Ovary (tissue), 9 donors: ENCODE data around the gene PLS1. TPM values are rescaled to one million over a fixed set of nuclear protein-coding genes. Genes with fewer than 3 reads are reported as not detected.

Experiments used
- DNase-seq, 5 donors: peaks; one replicate each; pipeline ENCODE4 v3.0.0-alpha.2; 2019 to 2020
- H3K27ac ChIP-seq, 2 donors: fragments of 200-600 bp; one replicate each; pipeline versions ENCODE4 v1.5.1 to v1.8.0; 2019 to 2022
- H3K27me3 ChIP-seq: fragments of 200-600 bp; one replicate; pipeline ENCODE4 v1.8.0; 2022
- H3K36me3 ChIP-seq: fragments of 200-600 bp; sonication (generic); one replicate; pipeline ENCODE4 v1.5.1; 2019
- H3K4me1 ChIP-seq: one replicate; pipeline ENCODE4 v1.8.1; 2013; ENCODE audit warnings: mild to moderate bottlenecking, moderate library complexity; ENCODE audit not compliant: insufficient read depth
- H3K4me3 ChIP-seq: fragments of 200-600 bp; sonication (generic); one replicate; pipeline ENCODE4 v1.5.1; 2017
- H3K9me3 ChIP-seq, 2 donors: fragments of 200-600 bp in 1 of 2; sonication (generic) in 1 of 2; one replicate each; pipeline versions ENCODE4 v1.5.1 to v1.8.1; 2013 to 2019; ENCODE audit warnings: mild to moderate bottlenecking in 1 of 2, moderate library complexity in 1 of 2
- CTCF ChIP-seq, 3 donors: fragments of 450-650 bp in 2 of 3; fragments of 200-600 bp in 1 of 3; IDR thresholded peaks; one replicate each; pipeline versions ENCODE4 v1.5.1 to v1.8.0; 2016 to 2022; ENCODE audit warnings: antibody characterized with exemption in 3 of 3, mild to moderate bottlenecking in 1 of 3
- EP300 ChIP-seq: sonication (generic); formaldehyde crosslinking; IDR thresholded peaks from one replicate; pipeline ENCODE4 v1.6.1; 2017; ENCODE audit warnings: antibody characterized with exemption
- POLR2A ChIP-seq: fragments of 450-650 bp; IDR thresholded peaks from one replicate; pipeline ENCODE4 v1.6.1; 2017; ENCODE audit warnings: antibody characterized with exemption, mild to moderate bottlenecking, moderate library complexity
- WGBS, 3 donors: extraction: QIAGEN DNeasy Blood & Tissue Kit in 1 of 3; methylation state at CpG; one replicate each; pipeline versions ENCODE4 v1.1.5 to v1.1.7; 2013 to 2017; 5-methylcytosine and 5-hydroxymethylcytosine counted together
- intact Hi-C, 4 donors: fragments of 100-400 bp; cut with DNase I; formaldehyde crosslinking; loops; one replicate each; pipeline versions ENCODE4 v1.11.0 to v1.15.1; 2022 to 2023
- polyA plus RNA-seq, 2 donors: library from polyadenylated mRNA; stranded (reverse); fragments of 200-250 nt in 1 of 2; fragments of 350-450 nt in 1 of 2; fragmentation: Illumina TruSeq in 1 of 2; extraction: RNeasy Lipid Tissue Mini Kit (QIAGEN cat#74804) in 1 of 2; gene quantifications; one replicate each; pipeline ENCODE4 v1.2.3, GENCODE V29; 2013 to 2014
- total RNA-seq, 7 donors: library from RNA; depleted of rRNA in 2 of 7; stranded (reverse); fragments of >200 nt in 2 of 7; fragmentation: NEBNext Ultra II Directional in 3 of 7; extraction: Animal tissue kit (Norgen Biotek cat#: 25700) in 3 of 7; gene quantifications; one replicate each; pipeline versions ENCODE4 v1.1.0 to v1.2.4, GENCODE V29; 2016 to 2023
- donor health status: DM: no; HTN: no; CAD: no; lungs with moderate emphysema.
- donor health status: DM: no; HTN: no; CAD: no.
- donor health status: Bipolar disorder and iron deficiency.
- donor health status: DM: yes; HTN: yes; CAD: no.
- donor health status: DM: no; HTN: no; CAD: no.
- donor health status: DM: yes; HTN: yes; CAD: no.

PLS1 gene
- total and polyA plus RNA-seq, 9 donors = 0.61 to 6.9 (median 1.7) TPM

- DNase-seq = no peak
- peaks cover 5% of the 10 kb centered on the region for H3K4me1 ChIP-seq
- H3K36me3 ChIP-seq = no peaks in the 10 kb centered on the region
- no peaks in the 10 kb centered on the region for H3K27me3 ChIP-seq
- H3K4me3 ChIP-seq = no peak overlapping the region
- TF ChIP-seq POLR2A (no peak), EP300 (no peak), CTCF (IDR thresholded peaks at IDR 0.05) (no peak)
- no peaks in the 10 kb centered on the region for H3K9me3 ChIP-seq
- intact Hi-C loops = loop anchor here in 1 of 4 donors (10.0 kb wide), 1 partner anchor 420 kb away; no protein-coding TSS in a partner anchor
- 68 to 75% (median 69%) methylated on average over 1 of the region's 1 CpG for WGBS, 3 donors
- H3K27ac ChIP-seq = no peak overlapping the region
These were observed 21.5 kb upstream of the PLS1 start for GRCh38 chr3:142574665-142575064.

GRCh38 chr3:142576792-142577191 lies 19.4 kb upstream of the PLS1 start:
- H3K4me3 ChIP-seq = no peak overlapping the region
- no peaks in the 10 kb centered on the region for H3K36me3 ChIP-seq
- TF ChIP-seq EP300 (no peak), CTCF (IDR thresholded peaks at IDR 0.05) (no peak), POLR2A (no peak)
- DNase-seq = no peak
- intact Hi-C loops = loop anchor here in 1 of 4 donors (10.0 kb wide), 1 partner anchor 418 kb away; no protein-coding TSS in a partner anchor
- H3K27me3 ChIP-seq = no peaks in the 10 kb centered on the region
- H3K9me3 ChIP-seq = no peaks in the 10 kb centered on the region
- peaks cover 7% of the 10 kb centered on the region for H3K4me1 ChIP-seq
- no peak overlapping the region for H3K27ac ChIP-seq

- no peak for TF ChIP-seq EP300
- no peak for TF ChIP-seq POLR2A
- no peak for TF ChIP-seq CTCF (IDR thresholded peaks at IDR 0.05)
- DNase-seq = no peak
- Histone ChIP-seq H3K9me3 (no peaks in the 10 kb centered on the region), H3K27me3 (no peaks in the 10 kb centered on the region), H3K4me1 (peaks cover 7% of the 10 kb centered on the region), H3K36me3 (no peaks in the 10 kb centered on the region), H3K4me3 (peak overlapping the region; percentile 94), H3K27ac (peak overlapping the region in 1 of 2 donors; percentile 93)
- WGBS, 3 donors = 1 to 5% (median 2%) methylated on average over 12 of the region's 12 CpGs
- intact Hi-C loops = loop anchor here in 1 of 4 donors (10.0 kb wide), 1 partner anchor 417 kb away; no protein-coding TSS in a partner anchor
These were observed 18.4 kb upstream of the PLS1 start for GRCh38 chr3:142577696-142578328.

- TF ChIP-seq POLR2A = peak; percentile 62
- TF ChIP-seq CTCF (IDR thresholded peaks at IDR 0.05) = peak in 1 of 3 donors; percentile 29
- TF ChIP-seq EP300 = no peak
- Histone ChIP-seq H3K27me3 (no peaks in the 10 kb centered on the region), H3K9me3 (no peaks in the 10 kb centered on the region), H3K36me3 (no peaks in the 10 kb centered on the region), H3K4me3 (peak within 1 kb of the TSS; percentile 94), H3K27ac (peak within 1 kb of the TSS; percentile 69 to 93), H3K4me1 (peaks cover 7% of the 10 kb centered on the region)
- 0% methylated on average over 58 to 65 of the region's 65 CpGs for WGBS, 3 donors
- DNase-seq = peak; percentile 95 to 97 (median 96)
- intact Hi-C loops = loop anchor here in 1 of 4 donors (10.0 kb wide), 1 partner anchor 416 kb away; no protein-coding TSS in a partner anchor
These were observed 17.6 kb upstream of the PLS1 start, which contains the start of gene ATR for GRCh38 chr3:142578329-142579223. ATR (minus strand) TSS chr3:142578733; CDS start chr3:142578704, 29 bp downstream.
